Measurements from ENCODE around the gene PLAC1. TPM values are rescaled to one million over a fixed set of nuclear protein-coding genes. Genes with fewer than 3 reads are reported as not detected.

PLAC1 gene
- total RNA-seq, 1 experiment from 2014 or later: 0.76 TPM

- Histone ChIP-seq H3K4me3 (ENCODE audit: insufficient read depth, low read depth, low read length) (no peak overlapping the region), H3K27me3 (ENCODE audit: control insufficient read depth, insufficient read depth, low read length) (no peaks in the 10 kb centered on the region), H3K36me3 (replicated peaks; ENCODE audit: control insufficient read depth, insufficient read depth, low read length) (no peaks in the 10 kb centered on the region)
- DNase-seq: no peak
Observed at GRCh38 chrX:134682081-134682480, 23.8 kb upstream of the PLAC1 start.

GRCh38 chrX:134679644-134680043, 21.4 kb upstream of the PLAC1 start:
- H3K4me3 ChIP-seq (ENCODE audit: insufficient read depth, low read depth, low read length): no peak overlapping the region
- DNase-seq: no peak
- H3K36me3 ChIP-seq (replicated peaks; ENCODE audit: control insufficient read depth, insufficient read depth, low read length): no peaks in the 10 kb centered on the region
- H3K27me3 ChIP-seq (ENCODE audit: control insufficient read depth, insufficient read depth, low read length): no peaks in the 10 kb centered on the region

GRCh38 chrX:134679221-134679620, 20.9 kb upstream of the PLAC1 start:
- DNase-seq: no peak
- Histone ChIP-seq H3K4me3 (ENCODE audit: insufficient read depth, low read depth, low read length) (no peak overlapping the region), H3K36me3 (replicated peaks; ENCODE audit: control insufficient read depth, insufficient read depth, low read length) (no peaks in the 10 kb centered on the region), H3K27me3 (ENCODE audit: control insufficient read depth, insufficient read depth, low read length) (no peaks in the 10 kb centered on the region)

GRCh38 chrX:134677332-134677731, 19.1 kb upstream of the PLAC1 start:
- no peak overlapping the region for H3K4me3 ChIP-seq (ENCODE audit: insufficient read depth, low read depth, low read length)
- H3K36me3 ChIP-seq (replicated peaks; ENCODE audit: control insufficient read depth, insufficient read depth, low read length): no peaks in the 10 kb centered on the region
- no peak for DNase-seq
- H3K27me3 ChIP-seq (ENCODE audit: control insufficient read depth, insufficient read depth, low read length): no peaks in the 10 kb centered on the region

GRCh38 chrX:134676436-134676835, 18.2 kb upstream of the PLAC1 start:
- DNase-seq: no peak
- Histone ChIP-seq H3K4me3 (ENCODE audit: insufficient read depth, low read depth, low read length) (no peak overlapping the region), H3K36me3 (replicated peaks; ENCODE audit: control insufficient read depth, insufficient read depth, low read length) (no peaks in the 10 kb centered on the region), H3K27me3 (ENCODE audit: control insufficient read depth, insufficient read depth, low read length) (no peaks in the 10 kb centered on the region)

- DNase-seq: no peak
- Histone ChIP-seq H3K4me3 (ENCODE audit: insufficient read depth, low read depth, low read length) (no peak overlapping the region), H3K27me3 (ENCODE audit: control insufficient read depth, insufficient read depth, low read length) (no peaks in the 10 kb centered on the region), H3K36me3 (replicated peaks; ENCODE audit: control insufficient read depth, insufficient read depth, low read length) (no peaks in the 10 kb centered on the region)
Observed at GRCh38 chrX:134673123-134673522, 14.9 kb upstream of the PLAC1 start.

GRCh38 chrX:134672101-134672500, 13.8 kb upstream of the PLAC1 start:
- H3K4me3 ChIP-seq (ENCODE audit: insufficient read depth, low read depth, low read length): no peak overlapping the region
- no peaks in the 10 kb centered on the region for H3K27me3 ChIP-seq (ENCODE audit: control insufficient read depth, insufficient read depth, low read length)
- no peak for DNase-seq
- no peaks in the 10 kb centered on the region for H3K36me3 ChIP-seq (replicated peaks; ENCODE audit: control insufficient read depth, insufficient read depth, low read length)

- H3K27me3 ChIP-seq (ENCODE audit: control insufficient read depth, insufficient read depth, low read length): no peaks in the 10 kb centered on the region
- no peak for DNase-seq
- H3K4me3 ChIP-seq (ENCODE audit: insufficient read depth, low read depth, low read length): no peak overlapping the region
- no peaks in the 10 kb centered on the region for H3K36me3 ChIP-seq (replicated peaks; ENCODE audit: control insufficient read depth, insufficient read depth, low read length)
Observed at GRCh38 chrX:134671294-134671693, 13.0 kb upstream of the PLAC1 start.

- no peak overlapping the region for H3K4me3 ChIP-seq (ENCODE audit: insufficient read depth, low read depth, low read length)
- no peaks in the 10 kb centered on the region for H3K36me3 ChIP-seq (replicated peaks; ENCODE audit: control insufficient read depth, insufficient read depth, low read length)
- peak; percentile 47 for DNase-seq
- no peaks in the 10 kb centered on the region for H3K27me3 ChIP-seq (ENCODE audit: control insufficient read depth, insufficient read depth, low read length)
Observed at GRCh38 chrX:134670134-134670924, 12.1 kb upstream of the PLAC1 start.

- Histone ChIP-seq H3K36me3 (replicated peaks; ENCODE audit: control insufficient read depth, insufficient read depth, low read length) (no peaks in the 10 kb centered on the region), H3K4me3 (ENCODE audit: insufficient read depth, low read depth, low read length) (no peak overlapping the region), H3K27me3 (ENCODE audit: control insufficient read depth, insufficient read depth, low read length) (no peaks in the 10 kb centered on the region)
- DNase-seq: no peak
Observed at GRCh38 chrX:134669378-134670098, 11.3 kb upstream of the PLAC1 start.

- Histone ChIP-seq H3K27me3 (ENCODE audit: control insufficient read depth, insufficient read depth, low read length) (no peaks in the 10 kb centered on the region), H3K36me3 (replicated peaks; ENCODE audit: control insufficient read depth, insufficient read depth, low read length) (no peaks in the 10 kb centered on the region), H3K4me3 (ENCODE audit: insufficient read depth, low read depth, low read length) (no peak overlapping the region)
- DNase-seq: no peak
Observed at GRCh38 chrX:134664202-134664601, 5.9 kb upstream of the PLAC1 start.

- H3K36me3 ChIP-seq (replicated peaks; ENCODE audit: control insufficient read depth, insufficient read depth, low read length): no peaks in the 10 kb centered on the region
- no peaks in the 10 kb centered on the region for H3K27me3 ChIP-seq (ENCODE audit: control insufficient read depth, insufficient read depth, low read length)
- no peak for DNase-seq
- H3K4me3 ChIP-seq (ENCODE audit: insufficient read depth, low read depth, low read length): no peak overlapping the region
Observed at GRCh38 chrX:134661295-134661694, 3.0 kb upstream of the PLAC1 start.

- no peaks in the 10 kb centered on the region for H3K27me3 ChIP-seq (ENCODE audit: control insufficient read depth, insufficient read depth, low read length)
- no peaks in the 10 kb centered on the region for H3K36me3 ChIP-seq (replicated peaks; ENCODE audit: control insufficient read depth, insufficient read depth, low read length)
- DNase-seq: no peak
- no peak overlapping the region for H3K4me3 ChIP-seq (ENCODE audit: insufficient read depth, low read depth, low read length)
Observed at GRCh38 chrX:134660627-134661026, 2.4 kb upstream of the PLAC1 start.

- Histone ChIP-seq H3K36me3 (replicated peaks; ENCODE audit: control insufficient read depth, insufficient read depth, low read length) (no peaks in the 10 kb centered on the region), H3K4me3 (ENCODE audit: insufficient read depth, low read depth, low read length) (no peak overlapping the region), H3K27me3 (ENCODE audit: control insufficient read depth, insufficient read depth, low read length) (no peaks in the 10 kb centered on the region)
- DNase-seq: no peak
Observed at GRCh38 chrX:134659761-134660160, 1.5 kb upstream of the PLAC1 start.

GRCh38 chrX:134658760-134659023, 421 bp upstream of the PLAC1 start:
- no peak overlapping the region for H3K4me3 ChIP-seq (ENCODE audit: insufficient read depth, low read depth, low read length)
- H3K36me3 ChIP-seq (replicated peaks; ENCODE audit: control insufficient read depth, insufficient read depth, low read length): no peaks in the 10 kb centered on the region
- H3K27me3 ChIP-seq (ENCODE audit: control insufficient read depth, insufficient read depth, low read length): no peaks in the 10 kb centered on the region
- DNase-seq: no peak

Data from H7 (cell line).